Stimulated activated memory B cell treated with anti-CD40 and anti-IgM and Interleukin-4, amounts not matched to agents 10 μg/mL and 1 μg/mL and 100 μg/mL, for 72 hours (primary cell): ENCODE measurements around the gene PTRH1.

Source experiments
- ATAC-seq: fragments of 150-1000 bp; cut with Tn5 transposase; 2 replicates; pipeline ENCODE4 v1.10.0; 2021
- H3K27ac Mint-ChIP-seq: one replicate; pipeline ENCODE4 v1.8.0; 2022; ENCODE audit warnings: mild to moderate bottlenecking, mixed read lengths
- H3K27me3 Mint-ChIP-seq: one replicate; pipeline ENCODE4 v1.8.0; 2022; ENCODE audit warnings: mixed read lengths
- H3K36me3 Mint-ChIP-seq: one replicate; pipeline ENCODE4 v1.8.0; 2022; ENCODE audit warnings: mixed read lengths
- H3K4me1 Mint-ChIP-seq: one replicate; pipeline ENCODE4 v1.8.0; 2022; ENCODE audit warnings: mixed read lengths
- H3K4me3 Mint-ChIP-seq: one replicate; pipeline ENCODE4 v1.8.0; 2022; ENCODE audit warnings: mild to moderate bottlenecking, moderate library complexity, mixed read lengths
- H3K9me3 Mint-ChIP-seq: one replicate; pipeline ENCODE4 v1.8.0; 2022; ENCODE audit warnings: mixed read lengths

Gene PTRH1

GRCh38 chr9:127749090-127749787 is 33.8 kb upstream of the PTRH1 start:
- Mint-ChIP-seq H3K9me3 (no peaks in the 10 kb centered on the region), H3K27me3 (no peaks in the 10 kb centered on the region), H3K4me3 (no peak overlapping the region), H3K36me3 (peaks cover 45% of the 10 kb centered on the region), H3K27ac (no peak overlapping the region), H3K4me1 (peaks cover 11% of the 10 kb centered on the region)
- no peak for ATAC-seq

GRCh38 chr9:127746959-127747569 is 31.6 kb upstream of the PTRH1 start:
- H3K27me3 Mint-ChIP-seq: no peaks in the 10 kb centered on the region
- no peak overlapping the region for H3K4me3 Mint-ChIP-seq
- peaks cover 48% of the 10 kb centered on the region for H3K36me3 Mint-ChIP-seq
- ATAC-seq: no peak
- H3K9me3 Mint-ChIP-seq: no peaks in the 10 kb centered on the region
- no peaks in the 10 kb centered on the region for H3K4me1 Mint-ChIP-seq
- no peak overlapping the region for H3K27ac Mint-ChIP-seq

- H3K9me3 Mint-ChIP-seq: no peaks in the 10 kb centered on the region
- H3K4me1 Mint-ChIP-seq: no peaks in the 10 kb centered on the region
- H3K27ac Mint-ChIP-seq: no peak overlapping the region
- no peak for ATAC-seq
- peaks cover 44% of the 10 kb centered on the region for H3K36me3 Mint-ChIP-seq
- no peak overlapping the region for H3K4me3 Mint-ChIP-seq
- H3K27me3 Mint-ChIP-seq: no peaks in the 10 kb centered on the region
Measured at GRCh38 chr9:127744398-127745110, 29.1 kb upstream of the PTRH1 start.

- Mint-ChIP-seq H3K27me3 (no peaks in the 10 kb centered on the region), H3K4me3 (no peak overlapping the region), H3K27ac (no peak overlapping the region), H3K4me1 (no peaks in the 10 kb centered on the region), H3K36me3 (peaks cover 49% of the 10 kb centered on the region), H3K9me3 (no peaks in the 10 kb centered on the region)
- ATAC-seq: no peak
Measured at GRCh38 chr9:127742435-127743088, 27.1 kb upstream of the PTRH1 start.

- Mint-ChIP-seq H3K4me1 (no peaks in the 10 kb centered on the region), H3K27me3 (no peaks in the 10 kb centered on the region), H3K27ac (no peak overlapping the region), H3K36me3 (peaks cover 43% of the 10 kb centered on the region), H3K9me3 (no peaks in the 10 kb centered on the region), H3K4me3 (no peak overlapping the region)
- no peak for ATAC-seq
Measured at GRCh38 chr9:127741831-127742434, 26.5 kb upstream of the PTRH1 start.

GRCh38 chr9:127739614-127740330 is 24.3 kb upstream of the PTRH1 start:
- no peaks in the 10 kb centered on the region for H3K27me3 Mint-ChIP-seq
- H3K36me3 Mint-ChIP-seq: peaks cover 35% of the 10 kb centered on the region
- H3K27ac Mint-ChIP-seq: peak overlapping the region; percentile 41
- no peak overlapping the region for H3K4me3 Mint-ChIP-seq
- no peak for ATAC-seq
- H3K9me3 Mint-ChIP-seq: no peaks in the 10 kb centered on the region
- no peaks in the 10 kb centered on the region for H3K4me1 Mint-ChIP-seq

GRCh38 chr9:127738666-127739065 is 23.2 kb upstream of the PTRH1 start:
- Mint-ChIP-seq H3K27me3 (no peaks in the 10 kb centered on the region), H3K4me3 (no peak overlapping the region), H3K36me3 (peaks cover 33% of the 10 kb centered on the region), H3K4me1 (peaks cover 8% of the 10 kb centered on the region), H3K9me3 (no peaks in the 10 kb centered on the region), H3K27ac (no peak overlapping the region)
- no peak for ATAC-seq

GRCh38 chr9:127735530-127736185 is 20.2 kb upstream of the PTRH1 start:
- no peaks in the 10 kb centered on the region for H3K9me3 Mint-ChIP-seq
- peaks cover 11% of the 10 kb centered on the region for H3K4me1 Mint-ChIP-seq
- peak overlapping the region; percentile 77 for H3K4me3 Mint-ChIP-seq
- H3K27ac Mint-ChIP-seq: peak overlapping the region; percentile 20
- H3K27me3 Mint-ChIP-seq: no peaks in the 10 kb centered on the region
- H3K36me3 Mint-ChIP-seq: peaks cover 27% of the 10 kb centered on the region
- ATAC-seq: no peak

GRCh38 chr9:127734747-127735529 is 19.5 kb upstream of the PTRH1 start, which contains the start of gene TOR2A:
Gene TOR2A (minus strand): TSS chr9:127735294. CDS start chr9:127735270, 24 bp downstream.
- Mint-ChIP-seq H3K9me3 (no peaks in the 10 kb centered on the region), H3K4me3 (peak within 1 kb of the TSS; percentile 77), H3K4me1 (peaks cover 11% of the 10 kb centered on the region), H3K36me3 (peaks cover 27% of the 10 kb centered on the region), H3K27me3 (no peaks in the 10 kb centered on the region), H3K27ac (peak within 1 kb of the TSS; percentile 20)
- peak; percentile 97 for ATAC-seq

GRCh38 chr9:127734247-127734746 is 18.8 kb upstream of the PTRH1 start:
- H3K4me1 Mint-ChIP-seq: peaks cover 11% of the 10 kb centered on the region

GRCh38 chr9:127733614-127734013 is 18.2 kb upstream of the PTRH1 start:
- no peaks in the 10 kb centered on the region for H3K9me3 Mint-ChIP-seq
- ATAC-seq: no peak
- H3K36me3 Mint-ChIP-seq: peaks cover 17% of the 10 kb centered on the region
- H3K27ac Mint-ChIP-seq: peak overlapping the region; percentile 20
- peaks cover 11% of the 10 kb centered on the region for H3K4me1 Mint-ChIP-seq
- H3K27me3 Mint-ChIP-seq: no peaks in the 10 kb centered on the region
- H3K4me3 Mint-ChIP-seq: peak overlapping the region; percentile 63

More at GRCh38 chr9:127734247-127734746, 18.8 kb upstream of the PTRH1 start:
- ATAC-seq: no peak
- peak overlapping the region; percentile 77 for H3K4me3 Mint-ChIP-seq
- peaks cover 23% of the 10 kb centered on the region for H3K36me3 Mint-ChIP-seq
- H3K9me3 Mint-ChIP-seq: no peaks in the 10 kb centered on the region
- peak overlapping the region; percentile 20 for H3K27ac Mint-ChIP-seq
- H3K27me3 Mint-ChIP-seq: no peaks in the 10 kb centered on the region

- no peak overlapping the region for H3K4me3 Mint-ChIP-seq
- no peak overlapping the region for H3K27ac Mint-ChIP-seq
- H3K4me1 Mint-ChIP-seq: peaks cover 11% of the 10 kb centered on the region
- H3K9me3 Mint-ChIP-seq: no peaks in the 10 kb centered on the region
- no peaks in the 10 kb centered on the region for H3K27me3 Mint-ChIP-seq
- ATAC-seq: no peak
- peaks cover 8% of the 10 kb centered on the region for H3K36me3 Mint-ChIP-seq
Measured at GRCh38 chr9:127732444-127732843, 17.0 kb upstream of the PTRH1 start.

GRCh38 chr9:127731938-127732337 is 16.5 kb upstream of the PTRH1 start:
- Mint-ChIP-seq H3K4me1 (peaks cover 11% of the 10 kb centered on the region), H3K36me3 (peaks cover 8% of the 10 kb centered on the region), H3K27ac (no peak overlapping the region), H3K27me3 (no peaks in the 10 kb centered on the region), H3K9me3 (no peaks in the 10 kb centered on the region), H3K4me3 (no peak overlapping the region)
- ATAC-seq: no peak
